Brain pericyte (primary cell): Measurements from ENCODE around the gene SKI.
"Not testable (repeated sequence)": the region's sequence is repeated elsewhere in the genome, so short reads cannot be mapped to it uniquely, and the experiment has no call there.

Source experiments
- DNase-seq: peaks from one replicate; pipeline ENCODE4 v3.0.0-alpha.2; 2012; ENCODE audit warnings: low read depth, low spot score

SKI gene

GRCh38 chr1:2242814-2243725 lies 15.0 kb downstream of the SKI start:
- no peak for DNase-seq

GRCh38 chr1:2247045-2247394 lies 18.9 kb downstream of the SKI start:
- not testable (repeated sequence) for DNase-seq

GRCh38 chr1:2247760-2248126 lies 19.6 kb downstream of the SKI start:
- DNase-seq = no peak

DNA sequence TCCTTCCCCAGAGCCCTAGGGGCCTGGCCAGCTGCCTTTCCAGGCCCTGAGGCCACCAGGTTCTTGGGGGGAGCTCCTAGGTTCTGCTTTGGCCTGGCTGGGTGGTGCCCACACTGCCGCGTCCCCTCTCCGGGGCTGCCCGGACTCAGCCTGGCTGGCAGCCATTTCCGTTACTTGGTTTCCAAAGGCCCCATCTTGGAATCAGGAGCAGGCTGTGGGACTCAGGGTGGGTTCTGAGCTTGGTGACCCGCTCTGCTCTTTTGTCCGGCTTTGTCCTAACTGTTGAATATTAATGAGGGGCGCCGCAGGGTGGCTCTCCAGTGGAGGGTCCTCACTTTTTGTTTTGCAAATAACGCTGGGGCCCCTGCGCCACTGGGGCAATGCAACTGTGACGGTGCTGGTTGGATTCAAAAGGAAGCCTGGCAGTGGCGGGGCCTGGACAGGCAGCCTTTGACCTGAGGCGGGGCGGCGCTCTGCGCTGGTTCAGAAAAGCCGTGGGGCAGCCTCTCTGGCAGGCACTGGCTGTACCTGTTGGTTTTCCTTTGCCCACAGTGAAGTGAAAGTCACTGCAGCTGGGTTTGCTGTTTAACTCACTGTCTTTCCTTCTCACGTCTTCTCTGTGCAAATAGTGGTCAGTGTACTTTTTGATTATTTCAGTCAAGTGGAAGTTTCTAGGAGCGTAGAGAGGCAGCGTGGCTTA lies 20.2 kb downstream of the SKI start:
- DNase-seq = no peak

DNA sequence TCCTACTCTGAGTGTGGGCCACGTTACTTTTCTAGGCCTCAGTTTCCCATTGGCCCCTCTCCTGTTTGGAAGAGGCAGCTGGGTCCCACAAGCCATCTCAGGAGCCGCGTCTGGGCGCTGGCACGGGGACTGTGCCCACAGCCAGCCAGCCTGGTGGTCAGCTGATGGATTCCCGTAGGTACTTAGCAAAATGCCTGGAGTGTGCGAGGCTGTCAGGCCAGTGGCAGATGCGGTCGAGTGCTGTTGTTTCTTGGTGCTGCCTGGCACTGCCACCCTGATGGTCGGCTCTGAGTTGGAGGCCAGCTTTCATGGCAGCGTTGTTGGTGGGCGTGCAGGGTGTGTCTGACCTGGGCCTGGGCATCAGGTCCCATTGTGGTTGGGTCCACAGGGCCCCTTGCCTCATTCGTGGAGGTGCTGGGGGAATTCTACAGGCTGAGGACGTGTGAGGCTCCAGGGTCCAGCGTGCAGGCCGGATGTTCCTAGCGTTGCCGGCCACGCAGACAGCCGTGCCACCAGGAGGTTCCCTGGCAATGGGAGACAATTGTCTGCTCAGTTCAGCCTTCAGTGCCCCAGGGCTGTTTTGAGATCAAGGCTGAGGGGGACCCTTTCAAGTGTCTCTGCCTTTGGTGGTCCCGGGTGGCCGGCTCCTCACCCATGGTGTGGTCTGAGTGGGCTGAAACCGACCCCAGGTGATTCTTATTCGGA lies 20.9 kb downstream of the SKI start:
- DNase-seq = no peak

- no peak for DNase-seq
These were observed 21.4 kb downstream of the SKI start for GRCh38 chr1:2249559-2249906.

GRCh38 chr1:2250721-2251281 lies 22.7 kb downstream of the SKI start:
- no peak for DNase-seq

DNA sequence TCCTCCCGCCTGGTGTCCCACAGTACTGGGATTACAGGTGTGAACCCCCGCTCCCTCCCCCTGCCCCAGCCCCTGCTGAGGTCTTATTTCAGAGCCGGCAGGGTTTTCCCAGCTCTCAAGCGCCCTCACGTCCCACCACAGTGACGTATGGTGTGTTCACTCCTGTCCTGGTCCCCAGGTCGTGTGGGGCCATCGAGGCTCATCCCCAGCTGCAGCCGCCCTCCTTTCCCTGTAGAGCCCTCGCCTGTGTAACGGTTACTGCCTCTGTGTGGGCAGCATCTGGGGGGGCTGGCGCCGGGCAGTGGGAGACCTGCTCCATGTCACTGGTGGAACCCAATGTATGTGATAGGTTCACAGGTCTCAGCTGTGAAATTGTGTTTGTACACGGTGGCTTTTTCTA lies 23.2 kb downstream of the SKI start:
- no peak for DNase-seq

DNA sequence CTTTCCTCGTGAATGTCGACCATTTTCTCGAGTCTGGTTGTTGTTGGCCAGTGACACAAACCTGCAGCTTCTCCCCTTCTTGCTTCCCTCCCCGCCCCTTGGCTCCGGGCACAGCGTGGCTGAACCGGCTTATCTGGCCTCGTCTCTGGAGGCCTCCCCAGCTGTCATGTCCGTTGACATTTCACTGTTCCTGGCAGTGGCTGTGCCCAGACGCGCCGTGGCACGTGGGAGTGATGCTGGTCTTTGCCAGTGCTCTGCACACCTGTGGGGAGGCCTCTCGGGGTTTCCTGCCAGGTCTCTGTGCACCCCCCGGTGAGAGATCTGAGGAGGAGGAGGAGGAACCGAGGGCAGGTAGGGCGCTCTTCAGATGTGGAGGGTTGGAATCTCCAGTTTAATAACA lies 23.7 kb downstream of the SKI start:
- no peak for DNase-seq

DNA sequence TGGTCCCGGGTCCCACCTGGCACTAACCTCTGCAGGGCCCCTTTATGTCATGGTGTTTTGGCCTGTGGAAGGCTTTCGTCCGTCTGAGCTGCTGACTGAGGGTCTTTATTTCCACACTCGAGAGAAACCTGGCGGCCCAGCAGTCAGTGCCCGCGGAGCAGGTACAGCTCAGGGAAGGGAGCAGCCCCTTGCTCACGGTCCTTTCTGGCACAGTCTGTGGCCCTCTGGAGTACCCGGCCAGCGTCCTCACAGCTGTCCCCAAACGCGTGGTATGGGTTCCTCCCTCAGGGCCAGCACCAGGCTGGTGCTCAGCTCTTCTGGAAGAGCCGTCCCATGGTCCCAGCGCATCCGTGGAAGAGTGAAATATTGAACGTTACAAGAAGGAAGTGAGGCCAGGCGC lies 24.3 kb downstream of the SKI start:
- no peak for DNase-seq

- DNase-seq = no peak
These were observed 25.1 kb downstream of the SKI start for GRCh38 chr1:2253036-2253796.

- no peak for DNase-seq
These were observed 25.8 kb downstream of the SKI start for GRCh38 chr1:2253797-2254480.

DNA sequence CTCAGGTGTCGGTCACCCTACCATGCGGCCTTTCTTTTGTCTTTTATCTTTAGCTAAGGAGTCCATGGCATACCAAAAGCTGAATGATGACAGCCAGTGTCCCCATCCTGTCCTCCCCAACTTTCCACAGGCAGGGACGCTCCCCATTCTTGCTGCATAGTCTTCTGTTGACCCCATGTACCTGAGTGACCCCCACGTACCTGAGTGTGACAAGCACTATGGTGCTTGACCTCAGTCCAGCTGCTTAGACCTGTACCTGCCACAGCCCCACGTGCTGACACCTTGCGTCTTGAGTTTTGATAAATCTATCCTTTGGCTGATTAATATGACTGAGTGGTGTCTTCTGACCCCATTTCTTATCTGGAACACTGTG lies 26.9 kb downstream of the SKI start:
- DNase-seq = no peak

GRCh38 chr1:2255420-2256369 lies 27.6 kb downstream of the SKI start:
- DNase-seq = no peak

GRCh38 chr1:2256435-2257244 lies 28.5 kb downstream of the SKI start:
- no peak for DNase-seq

GRCh38 chr1:2257245-2257627 lies 29.1 kb downstream of the SKI start:
- DNase-seq = no peak

GRCh38 chr1:2258122-2258681 lies 30.1 kb downstream of the SKI start:
- DNase-seq = no peak

DNA sequence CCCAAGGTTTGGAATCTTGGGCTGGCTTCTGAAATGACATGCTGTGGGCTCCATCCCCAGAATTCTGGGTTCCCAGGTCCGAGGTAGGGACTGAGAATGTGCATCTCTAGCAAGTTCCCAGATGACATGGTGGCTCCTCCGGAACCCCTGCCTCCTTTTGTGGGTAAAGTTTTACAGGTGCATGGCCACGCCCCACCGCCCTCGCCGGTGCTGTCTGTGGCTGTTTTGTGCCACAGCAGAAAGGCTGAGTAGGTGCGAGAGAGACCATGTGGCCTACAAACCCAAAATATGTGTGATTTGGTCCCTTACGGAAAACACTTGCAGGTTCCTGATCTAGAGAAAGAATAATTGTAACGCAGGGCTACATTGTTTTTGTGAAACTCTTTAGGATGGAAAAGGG lies 30.9 kb downstream of the SKI start:
- DNase-seq = no peak
